Activated CD8-positive, alpha-beta memory T cell treated with anti-CD3 and anti-CD28 coated beads for 36 hours (primary cell): ENCODE data around the gene GAPT. TPM values are rescaled to one million over a fixed set of nuclear protein-coding genes. Genes with fewer than 3 reads are reported as not detected.

ENCODE experiments used
- total RNA-seq, 2 experiments: library from RNA; stranded (reverse); gene quantifications; one replicate each; pipeline ENCODE4 v1.2.3, GENCODE V29; 2021

GAPT gene
- total RNA-seq, 2 experiments from 2014 or later: not detected

Other genes with a start within 250 kb of the GAPT start
- 1 to 10 TPM; 2.4 to 2.6 TPM for gene PLK2, start 31.3 kb upstream of the GAPT start, total RNA-seq
- not detected for gene RAB3C, start 91.6 kb downstream of the GAPT start, total RNA-seq